Measurements from ENCODE around the gene CLNK.

The CLNK gene

GRCh38 chr4:10456595-10457254 is 227.8 kb downstream of the CLNK start:
- CTCF ChIA-PET = interaction anchor here (0.6 to 1.3 kb wide), 3 partner anchors 47 to 291 kb away, joined by 3 to 5 read pairs (median 3); no protein-coding TSS in a partner anchor
- peak overlapping the region; percentile 65 for H3K27ac ChIP-seq
- TF ChIP-seq CTCF (conservative IDR thresholded peaks at IDR 0.05; ENCODE audit: low read depth) = no peak
- POLR2A ChIA-PET (ENCODE audit: low non-redundant PET) = no interaction called here
- DNase-seq (ENCODE audit: low spot score) = peak; percentile 41

GRCh38 chr4:10456260-10456594 is 228.3 kb downstream of the CLNK start:
- TF ChIP-seq CTCF (conservative IDR thresholded peaks at IDR 0.05; ENCODE audit: low read depth) = no peak
- ChIA-PET CTCF (no interaction called here), POLR2A (ENCODE audit: low non-redundant PET) (no interaction called here)
- DNase-seq (ENCODE audit: low spot score) = no peak
- peak overlapping the region; percentile 65 for H3K27ac ChIP-seq

GRCh38 chr4:10455133-10455532 is 229.4 kb downstream of the CLNK start:
- no peak for TF ChIP-seq CTCF (conservative IDR thresholded peaks at IDR 0.05; ENCODE audit: low read depth)
- ChIA-PET POLR2A (ENCODE audit: low non-redundant PET) (no interaction called here), CTCF (no interaction called here)

GRCh38 chr4:10454726-10455125 is 229.8 kb downstream of the CLNK start:
- ChIA-PET CTCF (no interaction called here), POLR2A (ENCODE audit: low non-redundant PET) (no interaction called here)
- H3K27ac ChIP-seq = no peak overlapping the region
- no peak for DNase-seq (ENCODE audit: low spot score)
- no peak for TF ChIP-seq CTCF (conservative IDR thresholded peaks at IDR 0.05; ENCODE audit: low read depth)

More at GRCh38 chr4:10455133-10455532, 229.4 kb downstream of the CLNK start:
- no peak for DNase-seq (ENCODE audit: low spot score)
- H3K27ac ChIP-seq = no peak overlapping the region

- no peak overlapping the region for H3K27ac ChIP-seq
- TF ChIP-seq CTCF (conservative IDR thresholded peaks at IDR 0.05; ENCODE audit: low read depth) = no peak
- no peak for DNase-seq (ENCODE audit: low spot score)
- ChIA-PET CTCF (no interaction called here), POLR2A (ENCODE audit: low non-redundant PET) (no interaction called here)
These were observed 230.4 kb downstream of the CLNK start for GRCh38 chr4:10454121-10454520.

GRCh38 chr4:10448991-10449390 is 235.6 kb downstream of the CLNK start:
- ChIA-PET CTCF (interaction anchor here (0.6 kb wide), 1 partner anchor 1901 kb away, joined by 3 read pairs; no protein-coding TSS in a partner anchor), POLR2A (ENCODE audit: low non-redundant PET) (no interaction called here)
- TF ChIP-seq CTCF (conservative IDR thresholded peaks at IDR 0.05; ENCODE audit: low read depth) = no peak
- no peak overlapping the region for H3K27ac ChIP-seq
- no peak for DNase-seq (ENCODE audit: low spot score)
